HepG2 (cell line): ENCODE measurements around the gene EVI5. TPM values are rescaled to one million over a fixed set of nuclear protein-coding genes. Genes with fewer than 3 reads are reported as not detected.

Experiments used
- ATM ChIP-seq: fragments of 450-650 bp; IDR thresholded peaks from 2 replicates; pipeline ENCODE4 v1.7.1; 2017; ENCODE audit warnings: mild to moderate bottlenecking, borderline replicate concordance
- CHD4 ChIP-seq: fragments of 200-600 bp; sonication (generic); IDR thresholded peaks from 2 replicates; pipeline ENCODE4 v1.7.0; 2017; ENCODE audit warnings: mild to moderate bottlenecking, low read length, borderline replicate concordance
- HBP1 ChIP-seq: IDR thresholded peaks from 2 replicates; pipeline ENCODE4 v1.6.1; 2016; ENCODE audit warnings: low read depth, control low read depth
- IRF2 ChIP-seq: IDR thresholded peaks from 2 replicates; pipeline ENCODE4 v1.6.1; 2018; ENCODE audit warnings: missing genetic modification reagents, missing compliant biosample characterization
- POLR2G ChIP-seq: fragments of 200-400 bp; formaldehyde crosslinking; IDR thresholded peaks from 2 replicates; pipeline ENCODE4 v1.6.1; 2018; ENCODE audit warnings: mild to moderate bottlenecking, low read depth, low read length, moderate library complexity
- SPEN ChIP-seq: sonication (generic); formaldehyde crosslinking; IDR thresholded peaks from 2 replicates; pipeline ENCODE4 v1.5.1; 2020; ENCODE audit warnings: low read depth, mild to moderate bottlenecking, missing genetic modification reagents
- YY1 ChIP-seq: IDR thresholded peaks from 2 replicates; pipeline ENCODE4 v1.6.1; 2011; ENCODE audit warnings: low read length, low read depth, moderate library complexity, mild to moderate bottlenecking; ENCODE audit not compliant: insufficient read depth, insufficient replicate concordance
- ZNF607 ChIP-seq: sonication (generic); formaldehyde crosslinking; IDR thresholded peaks from 2 replicates; pipeline ENCODE4 v1.5.1; 2020; ENCODE audit warnings: missing genetic modification reagents, mild to moderate bottlenecking, borderline replicate concordance
- ZNF772 ChIP-seq: sonication (generic); formaldehyde crosslinking; IDR thresholded peaks from 2 replicates; pipeline ENCODE4 v1.5.0; 2020; ENCODE audit warnings: mild to moderate bottlenecking, missing genetic modification reagents
- polyA plus RNA-seq, 8 experiments: library from polyadenylated mRNA; depleted of rRNA in 3 of 8; stranded (reverse) in 7 of 8; unstranded in 1 of 8; fragments of >200 nt; fragmentation: Illumina TruSeq in 4 of 8; extraction: Trizol in 4 of 8; gene quantifications; 2 replicates each; pipeline versions ENCODE4 v1.2.1 to v1.2.3, GENCODE V29; 2011 to 2016; ENCODE audit warnings: low read depth in 4 of 8, missing spikeins in 1 of 8, mixed read lengths in 1 of 8; ENCODE audit not compliant: insufficient read depth in 1 of 8
- total RNA-seq, 5 experiments: library from RNA; depleted of rRNA; stranded (reverse); fragments of >200 nt; fragmentation: Illumina TruSeq; extraction: Trizol; gene quantifications; 2 replicates each; pipeline ENCODE4 v1.2.3, GENCODE V29; 2016; ENCODE audit warnings: low read depth in 1 of 5
- TF ChIP-seq, protein P1 (sequence below): sonication (generic); formaldehyde crosslinking; IDR thresholded peaks from 2 replicates; pipeline ENCODE4 v1.4.0; 2020; ENCODE audit warnings: mild to moderate bottlenecking, missing genetic modification reagents, borderline replicate concordance
- TF ChIP-seq, protein P2 (sequence below): IDR thresholded peaks from 2 replicates; pipeline ENCODE4 v1.6.1; 2012; ENCODE audit warnings: inconsistent platforms
- TF ChIP-seq, protein P3 (sequence below): sonication (generic); formaldehyde crosslinking; IDR thresholded peaks from 2 replicates; pipeline ENCODE4 v1.5.1; 2020; ENCODE audit warnings: mild to moderate bottlenecking, missing genetic modification reagents, moderate library complexity

The EVI5 gene
- total and polyA plus RNA-seq, 2 of the 13 experiments (the other 11 are each of a cell fraction or from before 2014, with no cell fraction given): 4.0 to 12.6 TPM

DNA sequence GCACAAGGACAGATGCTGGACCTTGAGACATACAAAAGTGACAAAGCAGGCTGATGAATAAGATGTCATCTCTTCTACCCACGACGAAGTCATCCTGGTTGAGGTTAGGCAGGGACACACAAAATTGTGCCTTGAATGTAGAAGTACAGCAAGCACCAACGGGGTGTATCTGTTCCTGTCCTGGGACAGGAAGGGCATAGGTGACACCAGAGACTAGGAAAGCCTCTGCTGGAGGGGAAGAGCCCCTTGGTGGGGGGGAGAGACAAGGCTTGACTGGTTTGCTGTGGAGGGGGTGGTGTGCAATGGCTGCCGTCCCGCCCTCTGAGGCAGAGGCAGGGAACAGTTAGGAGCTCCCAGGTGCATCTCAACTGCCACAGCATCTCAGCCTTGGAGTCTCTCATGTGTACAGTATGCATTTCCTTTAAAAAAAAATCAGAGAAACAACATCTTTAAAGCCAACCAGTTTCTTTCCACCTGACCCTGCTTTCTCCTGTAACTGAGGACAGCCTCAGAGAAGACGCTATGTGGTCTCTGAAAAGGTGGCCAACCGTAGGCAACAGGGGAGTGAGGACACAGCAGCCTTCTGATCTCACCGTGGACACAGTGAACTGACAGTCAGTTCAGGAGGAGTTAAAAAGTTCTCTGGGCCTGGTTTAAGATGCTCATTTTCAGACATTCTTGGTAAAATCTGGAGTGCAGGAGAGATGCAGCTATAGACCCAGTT lies 280.5 kb downstream of the EVI5 start (continued):
- peak; percentile 36; the same call in 1 of the 2 replicates for TF ChIP-seq CHD4
- no peak for TF ChIP-seq ATM
- TF ChIP-seq YY1: peak; percentile 70
- TF ChIP-seq ZNF772 (CRISPR knock-in tag): peak; percentile 58; the same call in 1 of the 2 replicates
- TF ChIP-seq HBP1 (CRISPR knock-in tag): 0 out of 2 replicates have a peak, but pooled peaks have one; percentile 3
- TF ChIP-seq, protein P1, sequence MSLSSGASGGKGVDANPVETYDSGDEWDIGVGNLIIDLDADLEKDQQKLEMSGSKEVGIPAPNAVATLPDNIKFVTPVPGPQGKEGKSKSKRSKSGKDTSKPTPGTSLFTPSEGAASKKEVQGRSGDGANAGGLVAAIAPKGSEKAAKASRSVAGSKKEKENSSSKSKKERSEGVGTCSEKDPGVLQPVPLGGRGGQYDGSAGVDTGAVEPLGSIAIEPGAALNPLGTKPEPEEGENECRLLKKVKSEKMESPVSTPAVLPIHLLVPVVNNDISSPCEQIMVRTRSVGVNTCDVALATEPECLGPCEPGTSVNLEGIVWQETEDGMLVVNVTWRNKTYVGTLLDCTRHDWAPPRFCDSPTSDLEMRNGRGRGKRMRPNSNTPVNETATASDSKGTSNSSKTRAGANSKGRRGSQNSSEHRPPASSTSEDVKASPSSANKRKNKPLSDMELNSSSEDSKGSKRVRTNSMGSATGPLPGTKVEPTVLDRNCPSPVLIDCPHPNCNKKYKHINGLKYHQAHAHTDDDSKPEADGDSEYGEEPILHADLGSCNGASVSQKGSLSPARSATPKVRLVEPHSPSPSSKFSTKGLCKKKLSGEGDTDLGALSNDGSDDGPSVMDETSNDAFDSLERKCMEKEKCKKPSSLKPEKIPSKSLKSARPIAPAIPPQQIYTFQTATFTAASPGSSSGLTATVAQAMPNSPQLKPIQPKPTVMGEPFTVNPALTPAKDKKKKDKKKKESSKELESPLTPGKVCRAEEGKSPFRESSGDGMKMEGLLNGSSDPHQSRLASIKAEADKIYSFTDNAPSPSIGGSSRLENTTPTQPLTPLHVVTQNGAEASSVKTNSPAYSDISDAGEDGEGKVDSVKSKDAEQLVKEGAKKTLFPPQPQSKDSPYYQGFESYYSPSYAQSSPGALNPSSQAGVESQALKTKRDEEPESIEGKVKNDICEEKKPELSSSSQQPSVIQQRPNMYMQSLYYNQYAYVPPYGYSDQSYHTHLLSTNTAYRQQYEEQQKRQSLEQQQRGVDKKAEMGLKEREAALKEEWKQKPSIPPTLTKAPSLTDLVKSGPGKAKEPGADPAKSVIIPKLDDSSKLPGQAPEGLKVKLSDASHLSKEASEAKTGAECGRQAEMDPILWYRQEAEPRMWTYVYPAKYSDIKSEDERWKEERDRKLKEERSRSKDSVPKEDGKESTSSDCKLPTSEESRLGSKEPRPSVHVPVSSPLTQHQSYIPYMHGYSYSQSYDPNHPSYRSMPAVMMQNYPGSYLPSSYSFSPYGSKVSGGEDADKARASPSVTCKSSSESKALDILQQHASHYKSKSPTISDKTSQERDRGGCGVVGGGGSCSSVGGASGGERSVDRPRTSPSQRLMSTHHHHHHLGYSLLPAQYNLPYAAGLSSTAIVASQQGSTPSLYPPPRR (CRISPR knock-in tag): peak; percentile 11; the same call in 1 of the 2 replicates
- TF ChIP-seq, protein P2, sequence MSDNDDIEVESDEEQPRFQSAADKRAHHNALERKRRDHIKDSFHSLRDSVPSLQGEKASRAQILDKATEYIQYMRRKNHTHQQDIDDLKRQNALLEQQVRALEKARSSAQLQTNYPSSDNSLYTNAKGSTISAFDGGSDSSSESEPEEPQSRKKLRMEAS: peak; percentile 11; the same call in 1 of the 2 replicates
- TF ChIP-seq POLR2G: peak; percentile 59
- TF ChIP-seq ZNF607: no peak
- TF ChIP-seq SPEN (CRISPR knock-in tag): 0 out of 2 replicates have a peak, but pooled peaks have one; percentile 19
- TF ChIP-seq, protein P3, sequence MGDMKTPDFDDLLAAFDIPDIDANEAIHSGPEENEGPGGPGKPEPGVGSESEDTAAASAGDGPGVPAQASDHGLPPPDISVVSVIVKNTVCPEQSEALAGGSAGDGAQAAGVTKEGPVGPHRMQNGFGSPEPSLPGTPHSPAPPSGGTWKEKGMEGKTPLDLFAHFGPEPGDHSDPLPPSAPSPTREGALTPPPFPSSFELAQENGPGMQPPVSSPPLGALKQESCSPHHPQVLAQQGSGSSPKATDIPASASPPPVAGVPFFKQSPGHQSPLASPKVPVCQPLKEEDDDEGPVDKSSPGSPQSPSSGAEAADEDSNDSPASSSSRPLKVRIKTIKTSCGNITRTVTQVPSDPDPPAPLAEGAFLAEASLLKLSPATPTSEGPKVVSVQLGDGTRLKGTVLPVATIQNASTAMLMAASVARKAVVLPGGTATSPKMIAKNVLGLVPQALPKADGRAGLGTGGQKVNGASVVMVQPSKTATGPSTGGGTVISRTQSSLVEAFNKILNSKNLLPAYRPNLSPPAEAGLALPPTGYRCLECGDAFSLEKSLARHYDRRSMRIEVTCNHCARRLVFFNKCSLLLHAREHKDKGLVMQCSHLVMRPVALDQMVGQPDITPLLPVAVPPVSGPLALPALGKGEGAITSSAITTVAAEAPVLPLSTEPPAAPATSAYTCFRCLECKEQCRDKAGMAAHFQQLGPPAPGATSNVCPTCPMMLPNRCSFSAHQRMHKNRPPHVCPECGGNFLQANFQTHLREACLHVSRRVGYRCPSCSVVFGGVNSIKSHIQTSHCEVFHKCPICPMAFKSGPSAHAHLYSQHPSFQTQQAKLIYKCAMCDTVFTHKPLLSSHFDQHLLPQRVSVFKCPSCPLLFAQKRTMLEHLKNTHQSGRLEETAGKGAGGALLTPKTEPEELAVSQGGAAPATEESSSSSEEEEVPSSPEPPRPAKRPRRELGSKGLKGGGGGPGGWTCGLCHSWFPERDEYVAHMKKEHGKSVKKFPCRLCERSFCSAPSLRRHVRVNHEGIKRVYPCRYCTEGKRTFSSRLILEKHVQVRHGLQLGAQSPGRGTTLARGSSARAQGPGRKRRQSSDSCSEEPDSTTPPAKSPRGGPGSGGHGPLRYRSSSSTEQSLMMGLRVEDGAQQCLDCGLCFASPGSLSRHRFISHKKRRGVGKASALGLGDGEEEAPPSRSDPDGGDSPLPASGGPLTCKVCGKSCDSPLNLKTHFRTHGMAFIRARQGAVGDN (CRISPR knock-in tag): peak; percentile 41; the same call in 1 of the 2 replicates
- no peak for TF ChIP-seq IRF2 (CRISPR knock-in tag)
